Measurements from ENCODE around the gene TOX2.

Gene TOX2

DNA sequence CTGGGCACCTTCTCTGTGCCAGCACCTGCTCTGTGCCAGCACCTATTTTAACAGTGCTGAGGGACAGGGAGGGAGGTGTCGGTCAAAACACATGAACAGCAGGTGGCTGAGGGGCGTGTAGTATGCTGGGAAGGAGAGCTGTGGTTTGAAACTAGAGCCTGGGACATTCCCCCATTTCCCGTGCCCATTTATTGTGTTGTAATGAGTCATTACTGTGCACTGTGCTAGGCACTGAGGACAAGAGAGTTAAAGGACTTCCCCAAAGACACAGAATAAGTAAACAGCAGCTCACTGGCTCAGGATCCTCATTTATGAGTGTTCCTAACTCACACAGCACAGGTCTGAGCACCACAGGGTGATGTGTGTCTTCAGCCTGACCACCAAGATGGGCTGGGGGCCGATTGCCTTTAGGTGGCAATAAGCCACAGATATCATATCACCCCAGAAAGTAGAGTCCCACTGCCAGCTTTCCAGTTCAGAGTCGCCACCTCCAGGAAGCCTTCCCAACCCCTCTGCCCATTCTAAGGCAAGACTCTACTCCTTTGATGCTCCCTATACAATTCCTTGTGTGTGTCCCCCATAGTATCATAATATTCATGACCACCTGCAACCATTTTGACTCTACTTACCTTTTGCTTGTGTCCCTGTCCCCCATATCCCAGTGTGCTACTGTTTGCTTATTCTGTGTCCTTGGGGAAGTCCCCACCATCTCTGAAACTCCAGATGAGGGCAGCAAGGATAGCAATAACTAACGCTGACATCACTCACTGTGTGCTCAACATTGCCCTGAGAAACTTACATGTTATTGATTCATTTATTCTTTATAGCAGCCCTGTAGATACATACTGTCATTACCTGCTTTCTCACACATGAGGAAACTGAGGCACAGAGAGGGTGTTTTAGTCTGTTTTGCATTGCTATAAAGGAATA, 87.3 kb downstream of the TOX2 start:
- no peak for DNase-seq (ENCODE audit: low spot score)

DNA sequence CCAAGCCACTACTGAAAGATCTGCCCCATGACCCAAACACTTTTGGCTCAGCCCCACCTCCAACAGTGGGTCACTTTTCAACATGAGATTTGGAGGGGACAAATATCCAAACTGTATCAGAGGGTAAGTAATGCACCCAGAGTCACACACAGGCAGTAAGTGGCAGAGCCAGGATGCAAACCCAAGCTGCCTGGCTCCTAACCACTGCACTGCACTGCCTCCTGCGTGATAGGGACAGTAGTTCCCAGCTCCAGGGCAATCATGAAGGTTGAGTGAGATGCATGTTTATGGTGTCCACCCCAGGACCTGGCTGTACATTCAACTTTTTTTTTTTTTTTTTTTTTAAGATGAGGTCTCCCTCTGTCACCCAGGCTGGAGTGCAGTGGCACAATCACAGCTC, 88.2 kb downstream of the TOX2 start:
- no peak for DNase-seq (ENCODE audit: low spot score)

DNA sequence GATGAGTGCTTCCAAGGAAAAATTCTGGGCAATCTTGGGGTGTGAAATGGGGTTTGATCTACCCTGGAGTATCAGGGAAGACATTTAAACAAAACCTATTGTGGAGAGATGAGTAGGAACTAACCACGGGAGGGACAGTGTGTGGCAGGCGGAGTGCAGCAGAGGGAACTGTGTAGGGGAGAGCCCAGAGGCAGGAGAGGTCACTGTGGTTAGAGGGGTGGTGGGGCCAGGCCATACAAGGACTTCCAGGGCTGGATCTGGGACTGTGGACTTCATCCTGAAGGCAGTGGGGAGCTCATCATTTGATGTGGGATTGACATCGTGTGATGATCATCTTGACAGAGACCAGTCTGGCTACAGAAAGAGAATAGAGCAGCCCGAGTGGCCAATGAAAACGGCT, 89.0 kb downstream of the TOX2 start:
- no peak for DNase-seq (ENCODE audit: low spot score)

- no peak for DNase-seq (ENCODE audit: low spot score)
Observed at GRCh38 chr20:44004306-44004915, 89.8 kb downstream of the TOX2 start.

DNA sequence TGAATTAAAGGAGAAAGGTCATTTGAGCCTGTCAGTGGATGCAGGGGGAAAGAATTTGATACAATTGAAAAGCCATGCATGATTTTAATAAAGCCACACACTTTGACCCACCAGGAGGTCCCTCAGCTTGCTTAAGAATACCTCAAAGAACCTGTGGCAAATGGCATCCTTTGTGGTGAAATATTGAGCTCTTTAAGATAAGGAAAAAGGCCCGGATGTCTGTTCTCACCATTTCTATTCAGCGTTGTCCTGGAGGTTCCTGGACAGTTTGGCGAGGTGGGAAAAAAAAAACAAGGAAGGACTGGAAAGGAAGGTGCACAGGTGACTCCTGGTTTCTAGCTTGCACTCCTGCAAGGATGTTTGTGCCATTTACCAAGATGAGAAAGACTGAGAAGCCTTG, 91.0 kb downstream of the TOX2 start:
- DNase-seq (ENCODE audit: low spot score): no peak

GRCh38 chr20:44006126-44006525, 91.5 kb downstream of the TOX2 start:
- DNase-seq (ENCODE audit: low spot score): no peak

DNA sequence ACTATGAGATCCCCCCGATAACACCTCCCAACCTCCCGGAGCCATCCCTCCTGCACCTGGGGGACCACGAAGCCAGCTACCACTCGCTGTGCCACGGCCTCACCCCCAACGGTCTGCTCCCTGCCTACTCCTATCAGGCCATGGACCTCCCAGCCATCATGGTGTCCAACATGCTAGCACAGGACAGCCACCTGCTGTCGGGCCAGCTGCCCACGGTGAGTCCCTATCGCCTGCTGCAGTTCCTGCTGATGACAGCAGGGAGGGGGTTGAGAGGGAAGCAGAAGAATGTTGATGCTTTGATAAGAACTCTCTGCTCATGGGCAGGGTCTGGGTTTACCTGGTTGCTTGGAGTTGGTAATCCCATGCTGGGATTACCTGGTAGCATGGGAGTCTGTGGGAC, 91.9 kb downstream of the TOX2 start:
- no peak for DNase-seq (ENCODE audit: low spot score)

DNA sequence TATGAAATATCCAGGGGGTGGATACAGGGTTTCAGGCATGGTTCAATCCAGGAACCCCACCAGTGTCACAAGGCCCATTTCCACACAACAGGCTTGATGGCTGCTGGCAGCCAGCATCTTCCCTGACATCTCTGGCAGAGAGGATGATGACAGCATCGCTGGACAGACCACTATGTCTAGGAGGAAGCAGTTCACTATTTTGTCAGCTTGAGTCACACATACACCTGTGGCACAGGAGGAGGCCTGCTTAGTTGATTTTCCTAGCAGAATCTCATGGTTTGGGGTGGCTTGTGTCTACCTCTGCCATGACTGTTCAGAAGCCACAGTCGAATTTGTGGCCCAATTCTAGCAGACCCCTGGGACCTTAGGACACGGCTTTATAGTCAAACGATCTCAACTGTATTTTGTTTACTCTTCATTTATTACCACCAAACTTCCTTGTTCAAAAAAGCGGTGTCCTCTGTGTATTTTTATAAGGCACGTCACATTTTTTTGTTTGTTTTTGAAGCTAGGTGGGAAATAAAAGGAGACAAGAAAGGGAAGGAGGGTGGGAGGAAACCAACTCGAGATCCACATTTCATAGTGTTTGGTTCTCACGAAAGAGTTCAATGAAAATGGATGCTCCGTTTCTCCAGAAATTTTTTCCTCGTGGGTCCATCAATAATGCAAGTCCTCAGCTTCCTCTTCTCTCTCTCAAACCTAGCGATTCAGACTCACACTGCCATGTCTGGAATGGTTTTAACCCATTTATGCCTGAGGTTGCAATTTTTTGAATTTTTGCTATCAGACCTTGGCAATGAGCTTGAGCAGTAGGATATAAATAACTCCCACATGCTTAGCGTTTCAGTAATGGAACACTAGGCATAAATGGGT, 94.4 kb downstream of the TOX2 start:
- DNase-seq (ENCODE audit: low spot score): no peak

DNA sequence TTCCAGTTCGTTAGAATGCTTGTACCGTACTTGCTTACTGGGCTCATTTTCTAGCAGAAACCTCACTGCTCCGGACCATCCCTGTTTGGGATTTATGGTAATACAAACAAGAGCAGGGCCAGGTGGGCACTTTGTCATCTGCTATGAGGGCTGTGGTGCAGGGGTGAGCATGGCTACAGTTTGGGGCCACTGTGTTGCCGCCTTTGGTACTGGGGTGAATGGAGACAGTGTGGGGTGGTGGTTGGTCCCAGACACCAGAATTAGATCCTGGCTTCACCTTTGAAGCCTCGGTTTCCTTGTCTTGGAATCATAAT, 95.0 kb downstream of the TOX2 start:
- DNase-seq (ENCODE audit: low spot score): no peak

DNA sequence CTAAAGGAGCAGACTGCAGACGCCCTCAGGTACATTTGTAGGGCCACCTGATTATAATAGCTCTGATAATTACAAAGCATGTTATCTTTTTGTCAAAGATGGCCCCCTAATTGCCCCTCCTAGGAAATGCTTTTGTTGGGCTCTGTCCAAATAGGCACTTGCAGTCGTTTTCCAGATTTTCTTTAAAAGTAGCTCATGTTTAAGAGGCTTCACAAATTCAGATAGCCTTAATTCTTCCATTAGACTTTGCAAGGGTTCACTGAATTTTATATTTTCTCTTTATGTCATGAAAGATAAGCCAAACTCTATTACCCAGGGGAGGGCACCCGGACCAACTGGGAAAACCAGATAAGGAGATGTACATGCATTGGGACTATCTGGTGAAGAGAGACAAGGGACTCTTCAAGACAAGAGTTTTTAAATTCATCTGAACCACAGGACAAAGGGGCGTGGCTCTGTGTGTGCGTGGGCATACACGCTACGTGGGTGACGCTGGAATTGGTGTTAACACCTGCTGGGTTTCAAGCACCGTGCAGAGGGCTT, 95.6 kb downstream of the TOX2 start:
- DNase-seq (ENCODE audit: low spot score): no peak

DNA sequence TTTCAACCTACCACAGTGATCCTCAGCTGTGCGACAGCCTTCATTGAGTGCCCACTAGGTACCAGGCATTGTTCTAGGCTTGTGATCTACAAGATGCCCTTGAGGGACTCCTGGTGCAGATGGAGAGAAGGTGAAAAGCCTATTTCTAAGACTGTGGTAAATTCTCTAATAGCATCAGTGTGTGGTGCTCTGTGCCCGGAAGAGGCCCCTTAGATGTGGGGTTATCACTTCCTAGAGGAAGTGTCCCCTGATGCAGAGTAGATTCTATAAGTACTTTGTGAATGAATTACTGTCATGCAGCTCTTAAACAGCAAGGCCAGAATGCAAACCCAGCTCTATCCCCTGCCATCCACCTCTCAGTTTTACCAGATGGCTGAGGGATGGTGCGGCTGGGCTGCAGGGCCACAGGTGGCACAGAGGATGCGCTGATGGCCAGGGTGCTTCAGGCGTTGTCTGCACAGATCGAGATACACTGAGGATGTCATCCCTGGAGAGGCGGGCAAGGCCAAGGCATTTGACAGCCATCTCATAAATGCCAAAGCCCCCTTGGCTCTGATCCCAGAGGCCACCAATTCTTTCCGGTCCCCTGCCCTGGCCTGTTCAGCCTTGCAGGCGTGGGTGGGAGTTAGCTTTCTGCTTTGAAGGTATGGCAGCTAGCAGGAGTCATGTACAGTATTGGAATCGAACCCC, 96.7 kb downstream of the TOX2 start:
- DNase-seq (ENCODE audit: low spot score): no peak

DNA sequence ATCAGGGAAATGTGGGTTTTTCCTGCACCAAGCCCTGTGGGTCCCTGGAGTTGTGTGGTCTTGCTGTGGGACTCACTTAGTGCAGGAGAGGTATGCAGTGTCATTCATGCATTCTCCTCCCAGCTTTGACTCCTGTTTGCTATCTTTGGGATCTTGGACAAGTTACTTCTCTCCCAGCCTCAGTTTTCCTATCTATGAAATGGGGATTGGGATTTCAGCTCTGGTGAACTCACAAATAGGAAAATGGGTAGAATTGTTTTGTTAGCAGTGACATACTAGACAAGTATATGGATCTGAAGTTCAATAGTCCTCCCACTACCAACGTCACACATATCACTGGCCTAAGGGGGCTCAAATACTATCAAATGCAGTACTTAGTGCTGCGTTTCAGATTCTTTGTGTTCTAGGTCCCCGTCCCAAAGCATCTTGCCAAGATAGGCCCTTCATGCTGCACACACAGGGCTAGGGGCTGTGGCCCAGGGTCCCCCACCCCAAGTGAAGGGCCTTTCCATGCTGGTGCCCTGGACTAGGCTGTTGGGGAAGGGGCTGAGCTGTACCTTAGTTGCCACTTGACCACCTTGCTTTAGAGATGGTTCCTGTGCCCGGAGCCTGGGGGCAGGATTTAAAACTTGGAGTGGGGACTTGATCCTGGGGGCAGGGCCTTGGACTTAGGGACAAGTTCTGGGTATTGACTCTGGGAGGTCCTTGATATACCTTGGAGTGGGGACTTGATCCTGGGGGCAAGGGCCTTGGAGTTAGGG, 98.0 kb downstream of the TOX2 start:
- no peak for DNase-seq (ENCODE audit: low spot score)

DNA sequence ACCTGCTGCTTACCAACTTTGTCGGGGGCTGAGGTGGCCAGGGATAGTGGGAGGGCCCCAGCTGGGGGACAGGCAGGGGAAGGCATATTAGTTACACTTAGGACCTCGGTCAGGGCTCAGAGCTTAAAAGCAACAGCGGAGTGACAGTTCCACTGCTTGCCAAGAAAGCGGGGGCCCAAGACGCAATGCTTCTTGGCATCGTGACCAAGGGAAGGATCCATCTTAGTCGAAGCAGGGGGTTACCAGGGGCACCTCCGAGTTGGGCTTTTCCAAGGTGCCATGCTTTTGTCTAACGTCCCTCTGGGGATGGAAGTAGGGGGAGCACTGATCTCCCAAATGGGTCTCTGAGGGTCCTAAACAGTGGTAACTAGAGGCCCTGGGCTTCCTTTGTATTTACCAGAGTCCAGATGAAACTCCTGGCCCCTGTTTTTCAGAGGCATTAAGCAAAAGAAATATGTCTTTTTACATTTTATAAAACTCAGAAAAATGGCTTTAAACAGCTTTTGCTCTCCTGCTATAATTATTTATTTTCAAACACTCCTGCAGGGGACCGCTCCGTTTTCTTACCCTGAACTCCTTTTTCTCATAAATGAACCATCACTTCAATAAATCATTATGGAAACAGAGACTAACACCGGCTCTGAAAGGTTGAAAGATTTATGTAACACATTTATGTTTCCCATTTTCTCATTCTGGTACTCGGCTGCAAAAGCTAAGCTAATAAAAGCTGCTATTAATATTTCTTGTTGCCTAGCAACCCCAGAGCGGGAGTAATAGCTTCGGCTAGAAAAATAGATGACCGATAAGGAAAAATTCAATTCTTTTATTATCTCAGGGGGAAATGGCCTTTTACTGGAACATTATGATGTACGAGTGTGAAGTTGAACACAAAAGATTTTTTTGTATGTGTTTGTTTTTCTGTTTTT, 100.4 kb downstream of the TOX2 start:
- DNase-seq (ENCODE audit: low spot score): no peak

DNA sequence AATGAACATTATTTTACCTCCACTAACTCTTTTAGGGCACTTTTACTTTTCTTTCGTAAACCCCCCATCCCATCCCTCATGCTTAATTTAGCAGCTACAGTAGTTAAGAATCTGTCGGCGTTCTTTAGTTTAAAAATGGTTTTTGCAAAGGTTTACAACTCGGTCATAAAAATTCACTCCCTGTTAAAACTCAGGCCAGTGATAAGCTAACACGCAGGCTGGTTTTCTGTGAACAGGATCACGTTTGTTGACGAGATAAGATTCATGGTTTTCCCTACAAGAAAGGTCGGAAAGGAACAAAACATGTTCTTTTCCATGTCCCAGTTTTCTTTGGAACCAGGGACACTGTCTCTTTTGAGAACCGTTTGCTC, 101.1 kb downstream of the TOX2 start:
- no peak for DNase-seq (ENCODE audit: low spot score)

GRCh38 chr20:44016525-44016924, 101.9 kb downstream of the TOX2 start:
- no peak for DNase-seq (ENCODE audit: low spot score)

GRCh38 chr20:44017211-44017610, 102.6 kb downstream of the TOX2 start:
- DNase-seq (ENCODE audit: low spot score): no peak

DNA sequence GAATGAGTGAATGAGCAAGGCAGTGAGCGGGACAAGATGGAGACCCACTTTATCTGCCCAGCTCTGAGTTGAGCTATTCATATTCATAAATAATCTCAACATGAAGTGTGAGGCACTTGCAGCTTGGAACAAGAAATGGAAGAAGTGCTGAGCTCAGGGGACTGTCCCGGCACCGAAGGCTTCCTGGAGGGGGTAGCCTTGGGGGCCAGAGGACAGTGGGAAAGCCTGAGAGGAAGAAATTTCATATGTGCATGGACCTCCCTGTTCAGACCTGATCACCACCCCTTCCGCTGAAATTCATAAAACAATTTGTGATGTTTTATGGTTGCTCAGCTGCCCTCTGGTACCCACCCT, 103.2 kb downstream of the TOX2 start:
- no peak for DNase-seq (ENCODE audit: low spot score)

- peak; percentile 55 for DNase-seq (ENCODE audit: low spot score)
Observed at GRCh38 chr20:44018259-44018941, 103.7 kb downstream of the TOX2 start.

DNA sequence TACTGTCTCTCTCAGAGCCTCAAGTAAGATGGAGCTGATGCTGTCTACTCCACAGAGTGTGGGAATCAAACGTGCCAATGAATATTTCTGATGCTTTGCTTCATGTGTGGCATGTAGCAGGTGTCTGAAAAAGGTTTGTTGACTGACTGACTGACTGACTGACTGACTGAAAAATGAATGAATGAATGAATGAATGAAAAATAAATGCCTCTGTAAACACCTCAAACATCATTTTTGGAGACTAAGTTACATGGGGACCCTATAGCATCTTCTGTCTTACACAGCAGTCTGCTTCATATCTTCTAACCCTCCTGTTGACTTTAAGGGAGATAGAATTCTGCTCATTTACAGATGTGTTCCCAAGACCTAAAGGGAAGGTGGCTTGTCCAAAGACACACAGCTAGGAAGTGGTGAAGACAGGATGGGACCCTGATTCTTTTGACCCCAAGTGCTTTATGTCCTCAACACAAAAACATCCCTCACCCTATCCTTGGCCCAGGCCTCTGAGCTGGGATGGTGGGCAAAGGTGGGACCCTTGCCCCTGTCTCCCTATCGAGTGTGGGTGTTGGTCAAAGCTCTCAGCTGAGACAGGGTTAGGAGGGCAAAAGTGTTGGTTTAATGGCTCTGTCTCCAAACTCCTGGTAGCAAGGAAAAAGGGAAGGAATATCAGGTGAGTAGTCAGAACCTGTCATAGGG, 104.4 kb downstream of the TOX2 start:
- no peak for DNase-seq (ENCODE audit: low spot score)

All from SW480 (cell line).